ENCODE results near the gene FN3KRP.

Gene FN3KRP

GRCh38 chr17:82732118-82732743 is 15.7 kb downstream of the FN3KRP start:
- H2AFZ ChIP-seq (ENCODE audit: low read length), result no peak overlapping the region
- H4K20me1 ChIP-seq (ENCODE audit: insufficient read depth, low read length), result no peaks in the 10 kb centered on the region
- H3K4me1 ChIP-seq (ENCODE audit: insufficient read depth, low read length, severe bottlenecking), result no peaks in the 10 kb centered on the region
- peaks cover 7% of the 10 kb centered on the region for H3K9me3 ChIP-seq (ENCODE audit: low read length)
- H3K4me2 ChIP-seq (ENCODE audit: low read length), result no peak overlapping the region
- H3F3A ChIP-seq (ENCODE audit: insufficient read depth, low read length), result no peaks in the 10 kb centered on the region
- H3K79me2 ChIP-seq (ENCODE audit: insufficient read depth, low read length), result no peaks in the 10 kb centered on the region
- no peaks in the 10 kb centered on the region for H3K27me3 ChIP-seq (ENCODE audit: insufficient read depth, low read length)
- no peak overlapping the region for H3K4me3 ChIP-seq (ENCODE audit: low read depth, low read length, poor library complexity, severe bottlenecking)
- peaks cover 54% of the 10 kb centered on the region for H3K36me3 ChIP-seq (ENCODE audit: insufficient read depth, low read length)
- H3K9me2 ChIP-seq (ENCODE audit: low read depth, low read length), result no peaks in the 10 kb centered on the region
- H3K9ac ChIP-seq (ENCODE audit: low read length), result no peak overlapping the region
- no peak for TF ChIP-seq EZH2 (IDR thresholded peaks at IDR 0.05; ENCODE audit: borderline replicate concordance, low read length)
- TF ChIP-seq, protein P1, sequence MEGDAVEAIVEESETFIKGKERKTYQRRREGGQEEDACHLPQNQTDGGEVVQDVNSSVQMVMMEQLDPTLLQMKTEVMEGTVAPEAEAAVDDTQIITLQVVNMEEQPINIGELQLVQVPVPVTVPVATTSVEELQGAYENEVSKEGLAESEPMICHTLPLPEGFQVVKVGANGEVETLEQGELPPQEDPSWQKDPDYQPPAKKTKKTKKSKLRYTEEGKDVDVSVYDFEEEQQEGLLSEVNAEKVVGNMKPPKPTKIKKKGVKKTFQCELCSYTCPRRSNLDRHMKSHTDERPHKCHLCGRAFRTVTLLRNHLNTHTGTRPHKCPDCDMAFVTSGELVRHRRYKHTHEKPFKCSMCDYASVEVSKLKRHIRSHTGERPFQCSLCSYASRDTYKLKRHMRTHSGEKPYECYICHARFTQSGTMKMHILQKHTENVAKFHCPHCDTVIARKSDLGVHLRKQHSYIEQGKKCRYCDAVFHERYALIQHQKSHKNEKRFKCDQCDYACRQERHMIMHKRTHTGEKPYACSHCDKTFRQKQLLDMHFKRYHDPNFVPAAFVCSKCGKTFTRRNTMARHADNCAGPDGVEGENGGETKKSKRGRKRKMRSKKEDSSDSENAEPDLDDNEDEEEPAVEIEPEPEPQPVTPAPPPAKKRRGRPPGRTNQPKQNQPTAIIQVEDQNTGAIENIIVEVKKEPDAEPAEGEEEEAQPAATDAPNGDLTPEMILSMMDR (IDR thresholded peaks at IDR 0.05; ENCODE audit: low read length), result no peak
- no peak overlapping the region for H3K27ac ChIP-seq (ENCODE audit: low read depth, low read length, poor library complexity, severe bottlenecking)

DNA sequence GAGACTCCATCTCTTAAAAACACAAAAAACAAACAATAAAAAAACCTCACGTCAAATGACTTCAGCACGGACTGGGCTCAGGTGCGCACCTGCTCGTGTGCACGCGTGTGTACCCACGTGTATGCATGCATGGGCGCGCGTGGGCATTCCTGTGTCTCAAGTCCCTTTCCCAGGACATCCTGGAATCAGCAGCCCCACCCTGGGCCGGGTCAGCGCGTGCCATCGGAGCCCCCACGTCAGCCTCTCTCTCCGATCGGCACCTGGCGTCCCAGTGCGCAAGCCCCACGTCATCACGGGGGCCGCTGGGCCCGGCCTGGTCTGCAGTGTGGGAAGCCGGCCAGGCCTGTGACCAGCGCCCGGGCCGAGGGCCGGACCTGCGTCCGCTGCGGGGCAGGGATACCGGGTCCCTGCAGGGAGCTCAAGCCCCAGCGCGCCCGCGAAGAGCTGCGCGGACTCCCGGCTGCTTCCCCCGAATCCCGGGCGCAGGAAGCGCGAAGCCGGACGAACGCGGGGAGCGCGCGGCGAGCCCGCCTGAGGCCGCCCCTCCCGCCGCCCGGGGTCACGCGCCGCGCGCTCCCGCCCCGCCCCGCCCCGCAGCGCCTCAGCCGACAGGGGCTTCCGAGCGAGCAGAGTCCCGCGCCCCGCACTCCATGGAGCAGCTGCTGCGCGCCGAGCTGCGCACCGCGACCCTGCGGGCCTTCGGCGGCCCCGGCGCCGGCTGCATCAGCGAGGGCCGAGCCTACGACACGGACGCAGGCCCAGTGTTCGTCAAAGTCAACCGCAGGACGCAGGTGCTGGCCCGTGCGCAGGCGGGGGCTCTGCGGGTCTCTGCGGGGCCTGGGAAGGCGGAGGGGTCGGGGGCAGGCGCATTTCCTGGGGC is 18.7 kb downstream of the FN3KRP start, which contains the start of gene FN3K:
FN3K (plus strand) TSS at position 629 of the 880 bp plus-strand sequence; CDS start at position 651, 22 bp downstream.
- peaks cover 36% of the 10 kb centered on the region for H3K36me3 ChIP-seq (ENCODE audit: insufficient read depth, low read length)
- peaks cover 7% of the 10 kb centered on the region for H3K9me3 ChIP-seq (ENCODE audit: low read length)
- no peak within 1 kb of the TSS for H3K4me2 ChIP-seq (ENCODE audit: low read length)
- H2AFZ ChIP-seq (ENCODE audit: low read length), result no peak within 1 kb of the TSS
- H3K27me3 ChIP-seq (ENCODE audit: insufficient read depth, low read length), result no peaks in the 10 kb centered on the region
- H3K9me2 ChIP-seq (ENCODE audit: low read depth, low read length), result no peaks in the 10 kb centered on the region
- H3F3A ChIP-seq (ENCODE audit: insufficient read depth, low read length), result no peaks in the 10 kb centered on the region
- no peaks in the 10 kb centered on the region for H4K20me1 ChIP-seq (ENCODE audit: insufficient read depth, low read length)
- no peak within 1 kb of the TSS for H3K27ac ChIP-seq (ENCODE audit: low read depth, low read length, poor library complexity, severe bottlenecking)
- TF ChIP-seq, protein P1 (IDR thresholded peaks at IDR 0.05; ENCODE audit: low read length), result no peak
- H3K4me3 ChIP-seq (ENCODE audit: low read depth, low read length, poor library complexity, severe bottlenecking), result no peak within 1 kb of the TSS
- H3K4me1 ChIP-seq (ENCODE audit: insufficient read depth, low read length, severe bottlenecking), result no peaks in the 10 kb centered on the region
- H3K79me2 ChIP-seq (ENCODE audit: insufficient read depth, low read length), result no peaks in the 10 kb centered on the region
- H3K9ac ChIP-seq (ENCODE audit: low read length), result no peak within 1 kb of the TSS

DNA sequence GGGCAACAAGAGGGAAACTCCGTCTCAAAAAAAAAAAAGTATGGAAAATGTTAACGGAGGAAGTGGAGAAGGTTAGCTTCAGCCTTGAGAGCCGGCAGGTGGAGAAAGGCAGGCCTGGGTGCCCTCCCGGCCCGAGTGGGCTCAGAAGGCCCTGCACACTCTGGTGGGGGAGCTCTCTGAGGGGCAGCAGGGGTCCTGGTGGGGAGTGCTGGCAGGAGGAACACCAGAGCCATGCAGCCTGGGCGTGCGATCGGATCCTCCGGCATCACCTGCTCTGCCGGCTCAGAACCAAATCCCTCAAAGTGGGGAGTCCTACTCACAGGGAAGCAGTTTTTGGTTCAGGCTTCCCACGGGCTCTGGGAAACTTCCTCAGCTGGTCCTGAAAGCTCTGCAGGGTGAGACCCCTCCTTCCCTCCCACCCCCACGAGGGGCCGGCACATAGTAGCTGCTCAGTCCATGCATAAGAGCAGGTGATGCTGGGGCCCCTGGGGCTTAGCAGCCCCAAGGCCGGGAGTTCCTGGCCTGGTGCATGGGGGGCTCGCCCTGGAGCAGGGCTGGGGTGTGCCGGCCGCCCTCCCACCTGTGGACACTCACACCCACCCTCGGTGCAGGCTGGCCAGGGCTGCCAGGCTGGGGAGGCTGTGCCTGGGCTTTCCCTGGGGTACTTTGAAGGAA is 20.1 kb downstream of the FN3KRP start:
- Histone ChIP-seq H3K9me3 (ENCODE audit: low read length) (peaks cover 15% of the 10 kb centered on the region), H3K4me3 (ENCODE audit: low read depth, low read length, poor library complexity, severe bottlenecking) (no peak overlapping the region), H3K27me3 (ENCODE audit: insufficient read depth, low read length) (no peaks in the 10 kb centered on the region), H3K9me2 (ENCODE audit: low read depth, low read length) (no peaks in the 10 kb centered on the region), H3K4me1 (ENCODE audit: insufficient read depth, low read length, severe bottlenecking) (no peaks in the 10 kb centered on the region), H3F3A (ENCODE audit: insufficient read depth, low read length) (no peaks in the 10 kb centered on the region), H3K9ac (ENCODE audit: low read length) (no peak overlapping the region), H4K20me1 (ENCODE audit: insufficient read depth, low read length) (no peaks in the 10 kb centered on the region), H2AFZ (ENCODE audit: low read length) (no peak overlapping the region), H3K27ac (ENCODE audit: low read depth, low read length, poor library complexity, severe bottlenecking) (no peak overlapping the region), H3K79me2 (ENCODE audit: insufficient read depth, low read length) (no peaks in the 10 kb centered on the region), H3K4me2 (ENCODE audit: low read length) (no peak overlapping the region), H3K36me3 (ENCODE audit: insufficient read depth, low read length) (peaks cover 44% of the 10 kb centered on the region)
- TF ChIP-seq, protein P1 (IDR thresholded peaks at IDR 0.05; ENCODE audit: low read length), result no peak
- TF ChIP-seq EZH2 (IDR thresholded peaks at IDR 0.05; ENCODE audit: borderline replicate concordance, low read length), result no peak
